Measurements from ENCODE around the gene TRAPPC2.
"Not testable (repeated sequence)": the region's sequence is repeated elsewhere in the genome, so short reads cannot be mapped to it uniquely, and the experiment has no call there.

TRAPPC2 gene

DNA sequence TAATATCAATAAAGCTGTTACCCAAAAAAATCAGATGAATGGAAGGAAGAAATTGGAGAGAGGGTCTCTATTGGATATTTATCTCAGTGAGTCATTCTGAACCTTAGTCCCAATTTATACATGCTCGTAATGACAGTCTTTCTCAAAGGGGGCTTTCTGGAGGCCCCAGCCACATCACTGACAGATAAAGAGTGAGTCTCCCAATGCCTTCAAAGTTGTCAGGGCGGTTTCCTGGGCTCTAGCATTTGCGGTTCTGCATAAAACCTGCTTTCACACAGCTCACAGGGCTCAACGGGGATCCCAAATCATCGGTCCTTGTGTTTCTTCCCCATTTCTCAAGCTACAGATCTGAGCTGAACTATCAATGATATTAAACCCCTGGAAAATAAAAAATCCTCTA, 64.2 kb downstream of the TRAPPC2 start:
- TF ChIP-seq CTCF (IDR thresholded peaks at IDR 0.05): no peak
- no peaks in the 10 kb centered on the region for H3K4me1 ChIP-seq
- no peaks in the 10 kb centered on the region for H3K27me3 ChIP-seq (ENCODE audit: control insufficient read depth, insufficient read depth, low read length)
- no peak overlapping the region for H2AFZ ChIP-seq
- no peak overlapping the region for H3K9ac ChIP-seq
- no peaks in the 10 kb centered on the region for H3K9me3 ChIP-seq (ENCODE audit: control insufficient read depth, low read length)
- no peak overlapping the region for H3K27ac ChIP-seq
- no peaks in the 10 kb centered on the region for H3K79me2 ChIP-seq
- no peak overlapping the region for H3K4me3 ChIP-seq (ENCODE audit: low read depth, low read length)
- no peak overlapping the region for H3K4me2 ChIP-seq (ENCODE audit: low read length)
- no peaks in the 10 kb centered on the region for H3K36me3 ChIP-seq (ENCODE audit: control insufficient read depth, insufficient read depth, low read length)

DNA sequence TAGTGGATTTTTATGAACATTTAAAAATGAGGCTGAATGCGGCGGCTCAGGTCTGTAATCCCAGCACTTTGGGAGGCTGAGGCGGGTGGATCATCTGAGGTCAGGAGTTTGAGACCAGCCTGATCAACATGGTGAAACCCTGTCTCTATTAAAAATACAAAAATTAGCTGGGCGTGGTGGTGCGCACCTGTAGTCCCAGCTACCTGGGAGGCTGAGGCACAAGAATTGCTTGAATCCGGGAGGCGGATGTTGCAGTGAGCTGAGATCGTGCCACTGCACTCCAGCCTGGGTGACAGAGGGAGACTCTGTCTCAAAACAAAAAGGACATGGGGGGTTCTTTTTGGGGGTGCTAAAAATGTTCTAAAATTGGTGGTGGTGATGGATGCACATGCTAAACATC, 64.7 kb downstream of the TRAPPC2 start:
- H3K27ac ChIP-seq: peak overlapping the region; percentile 68
- H3K9ac ChIP-seq; H3K9me3 ChIP-seq (ENCODE audit: control insufficient read depth, low read length); H3K27me3 ChIP-seq (ENCODE audit: control insufficient read depth, insufficient read depth, low read length); H3K36me3 ChIP-seq (ENCODE audit: control insufficient read depth, insufficient read depth, low read length); H3K4me3 ChIP-seq (ENCODE audit: low read depth, low read length); H3K79me2 ChIP-seq; H3K4me1 ChIP-seq: not testable (repeated sequence)
- peak overlapping the region; percentile 35 for H3K4me2 ChIP-seq (ENCODE audit: low read length)
- H2AFZ ChIP-seq: peak overlapping the region; percentile 58

- no peak for TF ChIP-seq CTCF (IDR thresholded peaks at IDR 0.05)
- Histone ChIP-seq H3K9ac (no peak overlapping the region), H3K79me2 (no peaks in the 10 kb centered on the region), H3K4me3 (ENCODE audit: low read depth, low read length) (no peak overlapping the region), H3K36me3 (ENCODE audit: control insufficient read depth, insufficient read depth, low read length) (no peaks in the 10 kb centered on the region), H3K4me2 (ENCODE audit: low read length) (peak overlapping the region; percentile 35), H3K27ac (peak overlapping the region; percentile 68), H3K27me3 (ENCODE audit: control insufficient read depth, insufficient read depth, low read length) (no peaks in the 10 kb centered on the region), H2AFZ (peak overlapping the region; percentile 58), H3K9me3 (ENCODE audit: control insufficient read depth, low read length) (no peaks in the 10 kb centered on the region), H3K4me1 (no peaks in the 10 kb centered on the region)
Measured at GRCh38 chrX:13669246-13669737, 65.1 kb downstream of the TRAPPC2 start.

DNA sequence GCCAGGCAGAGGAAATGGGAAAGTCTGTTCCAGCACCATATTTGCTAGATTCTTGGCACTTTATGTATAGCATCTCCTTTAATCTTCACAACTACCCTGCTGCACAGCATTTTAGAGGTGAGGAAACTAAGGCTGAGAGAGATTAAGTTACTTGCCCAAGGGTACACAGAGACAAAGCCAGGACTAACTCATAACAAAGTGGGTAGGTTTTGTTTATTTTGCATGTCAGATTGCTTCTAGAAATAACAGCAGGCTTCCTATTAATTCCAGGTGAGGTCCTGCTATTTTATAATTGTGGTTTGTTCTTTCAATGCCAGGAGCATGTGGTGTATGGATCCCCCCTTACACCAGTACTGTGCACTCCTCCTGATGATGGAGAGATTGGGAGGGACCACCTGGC, 66.5 kb downstream of the TRAPPC2 start:
- no peaks in the 10 kb centered on the region for H3K4me1 ChIP-seq
- H3K4me2 ChIP-seq (ENCODE audit: low read length): no peak overlapping the region
- H3K4me3 ChIP-seq (ENCODE audit: low read depth, low read length): no peak overlapping the region
- no peaks in the 10 kb centered on the region for H3K9me3 ChIP-seq (ENCODE audit: control insufficient read depth, low read length)
- no peak overlapping the region for H2AFZ ChIP-seq
- TF ChIP-seq CTCF (IDR thresholded peaks at IDR 0.05): no peak
- no peaks in the 10 kb centered on the region for H3K36me3 ChIP-seq (ENCODE audit: control insufficient read depth, insufficient read depth, low read length)
- no peaks in the 10 kb centered on the region for H3K27me3 ChIP-seq (ENCODE audit: control insufficient read depth, insufficient read depth, low read length)
- no peak overlapping the region for H3K9ac ChIP-seq
- H3K79me2 ChIP-seq: no peaks in the 10 kb centered on the region
- H3K27ac ChIP-seq: no peak overlapping the region

DNA sequence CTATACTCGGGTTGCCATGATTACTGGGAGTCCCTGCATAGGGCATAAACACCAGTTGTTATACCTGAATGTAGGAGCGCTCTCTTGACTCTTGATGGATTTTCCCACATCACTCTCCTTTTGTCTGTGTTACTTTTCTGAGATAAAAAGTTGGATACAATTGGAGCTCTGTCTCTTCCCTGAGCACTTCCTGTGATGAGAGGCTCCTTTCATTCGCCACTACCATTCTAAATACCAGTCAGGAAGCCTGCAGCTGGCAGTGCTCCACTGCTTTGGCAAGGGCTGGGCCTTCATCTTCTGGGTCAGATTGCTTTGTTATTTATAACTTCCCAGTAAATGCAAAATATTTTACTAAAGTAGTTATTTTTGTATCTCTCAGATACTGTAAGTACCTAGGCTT, 67.6 kb downstream of the TRAPPC2 start:
- no peaks in the 10 kb centered on the region for H3K27me3 ChIP-seq (ENCODE audit: control insufficient read depth, insufficient read depth, low read length)
- H3K79me2 ChIP-seq: no peaks in the 10 kb centered on the region
- H2AFZ ChIP-seq: peak overlapping the region; percentile 56
- H3K27ac ChIP-seq: peak overlapping the region; percentile 19
- no peaks in the 10 kb centered on the region for H3K36me3 ChIP-seq (ENCODE audit: control insufficient read depth, insufficient read depth, low read length)
- no peaks in the 10 kb centered on the region for H3K4me1 ChIP-seq
- H3K4me2 ChIP-seq (ENCODE audit: low read length): no peak overlapping the region
- no peak for TF ChIP-seq CTCF (IDR thresholded peaks at IDR 0.05)
- no peak overlapping the region for H3K4me3 ChIP-seq (ENCODE audit: low read depth, low read length)
- H3K9ac ChIP-seq: no peak overlapping the region
- H3K9me3 ChIP-seq (ENCODE audit: control insufficient read depth, low read length): no peaks in the 10 kb centered on the region

Measured in parathyroid adenoma (tissue), 2 donors.